Upper lobe of left lung (tissue), 6 donors: ENCODE results near the gene PCCA. TPM values are rescaled to one million over a fixed set of nuclear protein-coding genes. Genes with fewer than 3 reads are reported as not detected.
A peak's percentile ranks its signal among the peaks of the same experiment; 100 is the strongest.

Experiments
- ATAC-seq, 2 donors: fragments of 200-7000 bp; cut with Tn5 transposase; one replicate each; pipeline ENCODE4 v1.9.1; 2022; ENCODE audit warnings: mild to moderate bottlenecking in 2 of 2, moderate library complexity in 2 of 2; ENCODE audit not compliant: low FRiP score in 2 of 2
- DNase-seq, 2 donors: peaks; one replicate each; pipeline ENCODE4 v3.0.0-alpha.2; 2019 to 2020
- H3K27ac ChIP-seq, 4 donors: fragments of 200-600 bp; sonication (generic); one replicate each; pipeline ENCODE4 v1.5.1; 2016 to 2019
- H3K27me3 ChIP-seq, 4 donors: fragments of 200-600 bp; sonication (generic); one replicate each; pipeline ENCODE4 v1.5.1; 2017 to 2019
- H3K36me3 ChIP-seq, 4 donors: fragments of 200-600 bp; sonication (generic); one replicate each; pipeline ENCODE4 v1.5.1; 2016 to 2019
- H3K4me1 ChIP-seq, 4 donors: fragments of 200-600 bp; sonication (generic); one replicate each; pipeline ENCODE4 v1.5.1; 2018 to 2019
- H3K4me3 ChIP-seq, 4 donors: fragments of 200-600 bp; sonication (generic); one replicate each; pipeline ENCODE4 v1.5.1; 2017 to 2019; ENCODE audit warnings: mild to moderate bottlenecking in 2 of 4, moderate library complexity in 1 of 4
- H3K9me3 ChIP-seq, 4 donors: fragments of 200-600 bp; sonication (generic); one replicate each; pipeline ENCODE4 v1.5.1; 2018 to 2019
- CTCF ChIP-seq, 6 experiments: fragments of 450-650 bp in 4 of 6; fragments of 200-600 bp in 2 of 6; sonication (generic) in 2 of 6; IDR thresholded peaks; one replicate each; pipeline ENCODE4 v1.5.1; 2016 to 2019; ENCODE audit warnings: antibody characterized with exemption in 6 of 6
- EP300 ChIP-seq, 4 donors: sonication (generic); formaldehyde crosslinking; IDR thresholded peaks; one replicate each; pipeline ENCODE4 v1.5.1; 2017; ENCODE audit warnings: antibody characterized with exemption in 4 of 4, control low read depth in 2 of 4
- POLR2A ChIP-seq, 4 donors: fragments of 450-650 bp; IDR thresholded peaks; one replicate each; pipeline ENCODE4 v1.5.1; 2016 to 2017; ENCODE audit warnings: antibody characterized with exemption in 4 of 4, mild to moderate bottlenecking in 2 of 4
- POLR2AphosphoS5 ChIP-seq, 2 donors: sonication (generic); formaldehyde crosslinking; IDR thresholded peaks; one replicate each; pipeline ENCODE4 v1.5.1; 2017; ENCODE audit warnings: antibody characterized with exemption in 2 of 2
- WGBS, 2 donors: methylation state at CpG; one replicate each; pipeline ENCODE4 v1.1.5; 2017 to 2018; 5-methylcytosine and 5-hydroxymethylcytosine counted together
- total RNA-seq, 6 donors: library from RNA; depleted of rRNA in 4 of 6; stranded (reverse); fragments of >200 nt in 4 of 6; gene quantifications; one replicate each; pipeline versions ENCODE4 v1.1.0 to v1.2.1, GENCODE V29; 2016 to 2021
- donor health status: DM: no; HTN: no; CAD: no; lungs with moderate emphysema.
- donor health status: DM: no; HTN: yes; CAD: no; lungs with severe emphysema.

Gene PCCA
- total RNA-seq, 6 donors from 2014 or later, result 23.1 to 43.4 (median 30.0) TPM

DNA sequence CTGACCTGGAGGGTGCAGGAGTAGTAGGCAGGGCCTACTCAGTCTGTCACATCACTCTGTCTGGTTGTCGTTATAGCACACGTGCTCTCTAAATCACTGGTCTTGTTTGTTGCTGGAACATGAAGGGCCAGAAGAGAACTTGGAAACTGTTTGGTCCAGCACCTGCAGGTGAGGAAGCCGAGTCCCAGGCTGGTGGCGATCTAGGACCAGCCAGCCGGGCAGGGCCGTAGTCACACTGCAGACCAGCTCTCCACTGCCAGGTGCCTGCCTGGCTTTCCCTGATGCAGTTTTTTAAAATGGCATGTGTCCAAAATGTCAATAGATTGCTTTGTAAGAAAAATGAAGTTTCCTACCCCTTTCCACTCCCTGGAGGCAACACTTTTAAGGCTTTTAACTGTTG lies 446.0 kb downstream of the PCCA start:
- H3K4me1 ChIP-seq, result no peaks in the 10 kb centered on the region
- H3K9me3 ChIP-seq, result no peaks in the 10 kb centered on the region
- H3K27ac ChIP-seq, result no peak overlapping the region
- no peak overlapping the region for H3K4me3 ChIP-seq
- peaks cover 0 to 15% (median 3%) of the 10 kb centered on the region in 4 donors for H3K36me3 ChIP-seq
- H3K27me3 ChIP-seq, result no peaks in the 10 kb centered on the region
- TF ChIP-seq EP300 (IDR thresholded peaks at IDR 0.05) (no peak), CTCF (IDR thresholded peaks at IDR 0.05) (no peak), POLR2A (IDR thresholded peaks at IDR 0.05) (no peak), POLR2AphosphoS5 (IDR thresholded peaks at IDR 0.05) (no peak)
- WGBS, 2 donors, result 86 to 95% methylated on average over 6 of the region's 6 CpGs
- no peak for DNase-seq
- no peak for ATAC-seq

- 83 to 86% methylated on average over 15 to 16 of the region's 16 CpGs for WGBS, 2 donors
- no peaks in the 10 kb centered on the region for H3K27me3 ChIP-seq
- H3K27ac ChIP-seq, result no peak overlapping the region
- H3K9me3 ChIP-seq, result no peaks in the 10 kb centered on the region
- TF ChIP-seq EP300 (IDR thresholded peaks at IDR 0.05) (no peak), POLR2A (IDR thresholded peaks at IDR 0.05) (no peak), POLR2AphosphoS5 (IDR thresholded peaks at IDR 0.05) (no peak), CTCF (IDR thresholded peaks at IDR 0.05) (no peak)
- H3K4me1 ChIP-seq, result no peaks in the 10 kb centered on the region
- ATAC-seq (peak in 1 of 2 donors; percentile 16), DNase-seq (no peak)
- H3K4me3 ChIP-seq, result no peak overlapping the region
- H3K36me3 ChIP-seq, result peaks cover 0 to 12% (median 3%) of the 10 kb centered on the region in 4 donors
Measured at GRCh38 chr13:100535426-100536135, 446.7 kb downstream of the PCCA start.

DNA sequence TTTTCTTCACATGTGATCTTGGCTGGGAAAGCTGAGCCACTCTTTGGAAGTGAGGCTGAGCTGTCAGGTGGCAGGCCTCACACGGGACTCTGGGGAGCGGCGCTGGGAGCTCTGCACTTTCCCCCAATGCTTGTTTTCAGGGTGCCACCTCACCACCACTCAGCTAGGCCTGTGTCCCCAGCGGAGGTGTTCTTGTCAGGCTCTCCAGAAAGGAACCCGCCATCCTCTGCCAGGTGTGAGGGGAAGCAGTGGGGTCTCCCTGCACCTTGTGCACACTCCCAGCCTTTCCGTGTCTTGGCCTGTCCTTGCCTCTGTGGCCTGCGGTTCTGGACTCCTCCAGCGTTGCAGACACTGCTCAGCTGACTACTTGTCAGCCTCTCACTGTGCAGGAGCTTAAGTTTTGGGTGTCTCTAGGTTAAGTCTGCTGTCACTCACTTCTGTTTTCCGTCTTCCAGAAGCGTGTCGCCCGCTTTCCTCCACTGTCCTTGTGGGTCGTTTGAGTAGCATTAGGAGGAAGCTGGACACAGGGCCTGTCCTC lies 447.8 kb downstream of the PCCA start:
- no peak for ATAC-seq
- H3K27ac ChIP-seq, result no peak overlapping the region
- H3K27me3 ChIP-seq, result no peaks in the 10 kb centered on the region
- DNase-seq, result no peak
- H3K9me3 ChIP-seq, result no peaks in the 10 kb centered on the region
- TF ChIP-seq POLR2A (IDR thresholded peaks at IDR 0.05) (no peak), CTCF (IDR thresholded peaks at IDR 0.05) (no peak), POLR2AphosphoS5 (IDR thresholded peaks at IDR 0.05) (no peak), EP300 (IDR thresholded peaks at IDR 0.05) (no peak)
- no peak overlapping the region for H3K4me3 ChIP-seq
- H3K4me1 ChIP-seq, result no peaks in the 10 kb centered on the region
- WGBS, 2 donors, result 90 to 93% methylated on average over 11 to 13 of the region's 13 CpGs
- H3K36me3 ChIP-seq, result peaks cover 0 to 10% (median 3%) of the 10 kb centered on the region in 4 donors

DNA sequence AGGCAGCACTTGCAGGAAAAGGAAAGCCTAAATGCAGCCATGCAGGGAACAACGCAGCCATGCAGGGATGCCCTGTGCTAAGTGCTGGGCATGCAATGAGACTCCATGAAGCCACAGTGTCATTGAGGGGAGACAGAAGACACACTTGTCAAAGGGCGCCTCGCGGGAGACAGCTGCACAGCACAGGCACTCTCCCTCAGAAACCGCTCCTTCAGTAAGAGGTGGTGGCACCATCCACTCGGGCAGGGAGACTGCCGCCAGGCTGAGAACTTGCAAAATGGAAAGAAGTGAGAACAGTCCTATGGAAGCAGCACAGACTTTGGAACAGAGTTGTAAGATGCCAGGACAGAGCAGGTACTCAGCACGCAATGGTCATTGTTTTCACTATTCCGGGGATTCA lies 448.6 kb downstream of the PCCA start:
- Histone ChIP-seq H3K27ac (no peak overlapping the region), H3K9me3 (no peaks in the 10 kb centered on the region), H3K4me3 (no peak overlapping the region), H3K27me3 (no peaks in the 10 kb centered on the region), H3K36me3 (peaks cover 0 to 2% (median under 1%) of the 10 kb centered on the region in 4 donors), H3K4me1 (no peaks in the 10 kb centered on the region)
- 94 to 96% methylated on average over 9 of the region's 9 CpGs for WGBS, 2 donors
- TF ChIP-seq POLR2A (IDR thresholded peaks at IDR 0.05), result no peak
- no peak for TF ChIP-seq POLR2AphosphoS5 (IDR thresholded peaks at IDR 0.05)
- no peak for TF ChIP-seq EP300 (IDR thresholded peaks at IDR 0.05)
- TF ChIP-seq CTCF (IDR thresholded peaks at IDR 0.05), result no peak
- DNase-seq (no peak), ATAC-seq (no peak)
